Measurements from ENCODE around the gene L3MBTL3. TPM values are rescaled to one million over a fixed set of nuclear protein-coding genes. Genes with fewer than 3 reads are reported as not detected.

Gene L3MBTL3
- total RNA-seq, 1 experiment from 2014 or later: 13.7 TPM

DNA sequence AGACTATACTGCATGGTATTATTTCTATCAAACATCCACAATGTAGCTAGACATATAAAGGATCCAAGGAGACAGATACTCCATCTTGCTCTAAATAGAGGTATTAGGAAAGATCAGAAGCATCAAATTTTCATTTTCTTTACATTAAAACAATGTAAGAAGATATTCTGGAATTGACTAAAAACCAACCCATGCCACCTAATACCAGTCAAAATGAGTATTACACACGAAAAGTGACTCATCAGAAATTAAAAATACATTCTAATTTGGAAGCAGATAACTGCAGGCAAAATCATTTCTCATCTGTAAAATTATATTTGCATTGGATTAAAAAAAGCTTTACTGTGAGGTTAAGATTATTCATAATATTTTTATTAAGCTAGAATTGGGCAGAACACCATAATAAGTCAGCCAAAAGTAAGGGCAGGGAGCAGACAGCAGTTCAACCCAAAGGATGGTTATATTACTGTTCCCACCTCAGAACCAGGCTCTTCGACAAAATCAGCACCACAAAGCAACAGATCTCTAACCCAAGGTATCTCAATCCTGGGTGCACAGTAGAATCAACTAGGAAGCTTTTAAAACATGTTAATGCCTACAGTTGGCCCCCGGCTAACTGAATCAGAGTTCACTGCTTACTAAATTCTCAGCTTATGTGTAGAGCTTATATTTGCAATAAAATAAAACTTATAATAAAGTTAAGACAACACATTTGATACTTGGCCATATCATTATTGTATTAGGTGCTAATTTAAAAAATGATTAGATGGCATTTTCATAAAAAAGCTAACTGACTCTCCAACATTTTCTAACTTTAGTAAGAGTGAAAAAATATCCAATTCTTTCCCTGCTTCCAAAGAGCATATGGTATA lies 169.2 kb downstream of the L3MBTL3 start:
- DNase-seq (ENCODE audit: low spot score) (no peak), ATAC-seq (no peak)
- ChIA-PET CTCF (no interaction called here), POLR2A (no interaction called here)
- no peak overlapping the region for H3K4me3 Mint-ChIP-seq
- H3K36me3 Mint-ChIP-seq: peaks cover 31% of the 10 kb centered on the region
- peaks cover 1% of the 10 kb centered on the region; the same call in 1 of the 2 replicates for H3K27me3 Mint-ChIP-seq (ENCODE audit: low read depth)
- H3K4me1 Mint-ChIP-seq: peaks cover 40% of the 10 kb centered on the region
- H3K9me3 Mint-ChIP-seq: peaks cover 30% of the 10 kb centered on the region
- TF ChIP-seq, protein P1, sequence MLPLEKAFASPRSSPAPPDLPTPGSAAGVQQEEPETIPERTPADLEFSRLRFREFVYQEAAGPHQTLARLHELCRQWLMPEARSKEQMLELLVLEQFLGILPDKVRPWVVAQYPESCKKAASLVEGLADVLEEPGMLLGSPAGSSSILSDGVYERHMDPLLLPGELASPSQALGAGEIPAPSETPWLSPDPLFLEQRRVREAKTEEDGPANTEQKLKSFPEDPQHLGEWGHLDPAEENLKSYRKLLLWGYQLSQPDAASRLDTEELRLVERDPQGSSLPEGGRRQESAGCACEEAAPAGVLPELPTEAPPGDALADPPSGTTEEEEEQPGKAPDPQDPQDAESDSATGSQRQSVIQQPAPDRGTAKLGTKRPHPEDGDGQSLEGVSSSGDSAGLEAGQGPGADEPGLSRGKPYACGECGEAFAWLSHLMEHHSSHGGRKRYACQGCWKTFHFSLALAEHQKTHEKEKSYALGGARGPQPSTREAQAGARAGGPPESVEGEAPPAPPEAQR (CRISPR knock-in tag; IDR thresholded peaks at IDR 0.05): no peak
- TF ChIP-seq, protein P2, sequence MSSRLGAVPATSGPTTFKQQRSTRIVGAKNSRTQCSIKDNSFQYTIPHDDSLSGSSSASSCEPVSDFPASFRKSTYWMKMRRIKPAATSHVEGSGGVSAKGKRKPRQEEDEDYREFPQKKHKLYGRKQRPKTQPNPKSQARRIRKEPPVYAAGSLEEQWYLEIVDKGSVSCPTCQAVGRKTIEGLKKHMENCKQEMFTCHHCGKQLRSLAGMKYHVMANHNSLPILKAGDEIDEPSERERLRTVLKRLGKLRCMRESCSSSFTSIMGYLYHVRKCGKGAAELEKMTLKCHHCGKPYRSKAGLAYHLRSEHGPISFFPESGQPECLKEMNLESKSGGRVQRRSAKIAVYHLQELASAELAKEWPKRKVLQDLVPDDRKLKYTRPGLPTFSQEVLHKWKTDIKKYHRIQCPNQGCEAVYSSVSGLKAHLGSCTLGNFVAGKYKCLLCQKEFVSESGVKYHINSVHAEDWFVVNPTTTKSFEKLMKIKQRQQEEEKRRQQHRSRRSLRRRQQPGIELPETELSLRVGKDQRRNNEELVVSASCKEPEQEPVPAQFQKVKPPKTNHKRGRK (CRISPR knock-in tag; IDR thresholded peaks at IDR 0.05; ENCODE audit: borderline replicate concordance): no peak
- TF ChIP-seq ZNF232 (CRISPR knock-in tag; IDR thresholded peaks at IDR 0.05): no peak
- TF ChIP-seq, protein P3, sequence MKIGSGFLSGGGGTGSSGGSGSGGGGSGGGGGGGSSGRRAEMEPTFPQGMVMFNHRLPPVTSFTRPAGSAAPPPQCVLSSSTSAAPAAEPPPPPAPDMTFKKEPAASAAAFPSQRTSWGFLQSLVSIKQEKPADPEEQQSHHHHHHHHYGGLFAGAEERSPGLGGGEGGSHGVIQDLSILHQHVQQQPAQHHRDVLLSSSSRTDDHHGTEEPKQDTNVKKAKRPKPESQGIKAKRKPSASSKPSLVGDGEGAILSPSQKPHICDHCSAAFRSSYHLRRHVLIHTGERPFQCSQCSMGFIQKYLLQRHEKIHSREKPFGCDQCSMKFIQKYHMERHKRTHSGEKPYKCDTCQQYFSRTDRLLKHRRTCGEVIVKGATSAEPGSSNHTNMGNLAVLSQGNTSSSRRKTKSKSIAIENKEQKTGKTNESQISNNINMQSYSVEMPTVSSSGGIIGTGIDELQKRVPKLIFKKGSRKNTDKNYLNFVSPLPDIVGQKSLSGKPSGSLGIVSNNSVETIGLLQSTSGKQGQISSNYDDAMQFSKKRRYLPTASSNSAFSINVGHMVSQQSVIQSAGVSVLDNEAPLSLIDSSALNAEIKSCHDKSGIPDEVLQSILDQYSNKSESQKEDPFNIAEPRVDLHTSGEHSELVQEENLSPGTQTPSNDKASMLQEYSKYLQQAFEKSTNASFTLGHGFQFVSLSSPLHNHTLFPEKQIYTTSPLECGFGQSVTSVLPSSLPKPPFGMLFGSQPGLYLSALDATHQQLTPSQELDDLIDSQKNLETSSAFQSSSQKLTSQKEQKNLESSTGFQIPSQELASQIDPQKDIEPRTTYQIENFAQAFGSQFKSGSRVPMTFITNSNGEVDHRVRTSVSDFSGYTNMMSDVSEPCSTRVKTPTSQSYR (CRISPR knock-in tag; IDR thresholded peaks at IDR 0.05): no peak
- no peak for TF ChIP-seq CREM (CRISPR knock-in tag; IDR thresholded peaks at IDR 0.05)
- no peak for TF ChIP-seq OVOL2 (CRISPR knock-in tag; IDR thresholded peaks at IDR 0.05; ENCODE audit: borderline replicate concordance)
- TF ChIP-seq, protein P4, sequence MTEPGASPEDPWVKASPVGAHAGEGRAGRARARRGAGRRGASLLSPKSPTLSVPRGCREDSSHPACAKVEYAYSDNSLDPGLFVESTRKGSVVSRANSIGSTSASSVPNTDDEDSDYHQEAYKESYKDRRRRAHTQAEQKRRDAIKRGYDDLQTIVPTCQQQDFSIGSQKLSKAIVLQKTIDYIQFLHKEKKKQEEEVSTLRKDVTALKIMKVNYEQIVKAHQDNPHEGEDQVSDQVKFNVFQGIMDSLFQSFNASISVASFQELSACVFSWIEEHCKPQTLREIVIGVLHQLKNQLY (CRISPR knock-in tag; IDR thresholded peaks at IDR 0.05): no peak
- TF ChIP-seq ZBTB21 (CRISPR knock-in tag; IDR thresholded peaks at IDR 0.05; ENCODE audit: borderline replicate concordance): no peak
- TF ChIP-seq, protein P5, sequence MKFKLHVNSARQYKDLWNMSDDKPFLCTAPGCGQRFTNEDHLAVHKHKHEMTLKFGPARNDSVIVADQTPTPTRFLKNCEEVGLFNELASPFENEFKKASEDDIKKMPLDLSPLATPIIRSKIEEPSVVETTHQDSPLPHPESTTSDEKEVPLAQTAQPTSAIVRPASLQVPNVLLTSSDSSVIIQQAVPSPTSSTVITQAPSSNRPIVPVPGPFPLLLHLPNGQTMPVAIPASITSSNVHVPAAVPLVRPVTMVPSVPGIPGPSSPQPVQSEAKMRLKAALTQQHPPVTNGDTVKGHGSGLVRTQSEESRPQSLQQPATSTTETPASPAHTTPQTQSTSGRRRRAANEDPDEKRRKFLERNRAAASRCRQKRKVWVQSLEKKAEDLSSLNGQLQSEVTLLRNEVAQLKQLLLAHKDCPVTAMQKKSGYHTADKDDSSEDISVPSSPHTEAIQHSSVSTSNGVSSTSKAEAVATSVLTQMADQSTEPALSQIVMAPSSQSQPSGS (CRISPR knock-in tag; IDR thresholded peaks at IDR 0.05; ENCODE audit: borderline replicate concordance, low read depth): no peak
- TF ChIP-seq, protein P6, sequence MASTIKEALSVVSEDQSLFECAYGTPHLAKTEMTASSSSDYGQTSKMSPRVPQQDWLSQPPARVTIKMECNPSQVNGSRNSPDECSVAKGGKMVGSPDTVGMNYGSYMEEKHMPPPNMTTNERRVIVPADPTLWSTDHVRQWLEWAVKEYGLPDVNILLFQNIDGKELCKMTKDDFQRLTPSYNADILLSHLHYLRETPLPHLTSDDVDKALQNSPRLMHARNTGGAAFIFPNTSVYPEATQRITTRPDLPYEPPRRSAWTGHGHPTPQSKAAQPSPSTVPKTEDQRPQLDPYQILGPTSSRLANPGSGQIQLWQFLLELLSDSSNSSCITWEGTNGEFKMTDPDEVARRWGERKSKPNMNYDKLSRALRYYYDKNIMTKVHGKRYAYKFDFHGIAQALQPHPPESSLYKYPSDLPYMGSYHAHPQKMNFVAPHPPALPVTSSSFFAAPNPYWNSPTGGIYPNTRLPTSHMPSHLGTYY (CRISPR knock-in tag; IDR thresholded peaks at IDR 0.05): no peak
- no peak for TF ChIP-seq CREB1 (CRISPR knock-in tag; IDR thresholded peaks at IDR 0.05)
- TF ChIP-seq IRF2 (CRISPR knock-in tag; IDR thresholded peaks at IDR 0.05; ENCODE audit: borderline replicate concordance, low read depth): no peak
- TF ChIP-seq ZNF671 (CRISPR knock-in tag; IDR thresholded peaks at IDR 0.05): no peak
- no peak for TF ChIP-seq SOX15 (CRISPR knock-in tag; IDR thresholded peaks at IDR 0.05)
- TF ChIP-seq ETV6 (CRISPR knock-in tag; IDR thresholded peaks at IDR 0.05): no peak
- TF ChIP-seq KAT7 (CRISPR knock-in tag; IDR thresholded peaks at IDR 0.05; ENCODE audit: borderline replicate concordance): no peak
- TF ChIP-seq, protein P7, sequence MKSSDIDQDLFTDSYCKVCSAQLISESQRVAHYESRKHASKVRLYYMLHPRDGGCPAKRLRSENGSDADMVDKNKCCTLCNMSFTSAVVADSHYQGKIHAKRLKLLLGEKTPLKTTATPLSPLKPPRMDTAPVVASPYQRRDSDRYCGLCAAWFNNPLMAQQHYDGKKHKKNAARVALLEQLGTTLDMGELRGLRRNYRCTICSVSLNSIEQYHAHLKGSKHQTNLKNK (CRISPR knock-in tag; IDR thresholded peaks at IDR 0.05): no peak
- no peak overlapping the region for H3K27ac Mint-ChIP-seq
